H9 (cell line): ENCODE results near the gene GRID2. TPM values are rescaled to one million over a fixed set of nuclear protein-coding genes. Genes with fewer than 3 reads are reported as not detected.

Source experiments
- DNase-seq: peaks from one replicate; pipeline ENCODE4 v3.0.0-alpha.2; 2017
- H2AFZ ChIP-seq: one replicate; pipeline ENCODE4 v1.6.1; 2013; ENCODE audit warnings: mild to moderate bottlenecking, low read length, control low read depth, moderate library complexity
- H2AK5ac ChIP-seq: 2 replicates; pipeline ENCODE4 v1.6.1; 2013; ENCODE audit warnings: low read length, control low read depth, mixed read lengths; ENCODE audit not compliant: insufficient read length
- H2BK120ac ChIP-seq: one replicate; pipeline ENCODE4 v1.6.1; 2013; ENCODE audit warnings: low read depth, mild to moderate bottlenecking, low read length, control low read depth, inconsistent platforms; ENCODE audit not compliant: poor library complexity, severe bottlenecking
- H2BK12ac ChIP-seq: 2 replicates; pipeline ENCODE4 v1.6.1; 2013; ENCODE audit warnings: low read length, control low read depth, mixed read lengths, low read depth; ENCODE audit not compliant: insufficient read length
- H2BK15ac ChIP-seq: 2 replicates; pipeline ENCODE4 v1.6.1; 2013; ENCODE audit warnings: low read depth, low read length, control low read depth
- H2BK20ac ChIP-seq: one replicate; pipeline ENCODE4 v1.6.1; 2013; ENCODE audit warnings: low read depth, mild to moderate bottlenecking, low read length, control low read depth, inconsistent platforms; ENCODE audit not compliant: poor library complexity, severe bottlenecking
- H2BK5ac ChIP-seq: 2 replicates; pipeline ENCODE4 v1.6.1; 2013; ENCODE audit warnings: low read length, control low read depth, mixed read lengths; ENCODE audit not compliant: insufficient read length
- H3K14ac ChIP-seq: 2 replicates; pipeline ENCODE4 v1.6.1; 2013; ENCODE audit warnings: low read length, control low read depth; ENCODE audit not compliant: insufficient read depth
- H3K18ac ChIP-seq: 2 replicates; pipeline ENCODE4 v1.6.1; 2013; ENCODE audit warnings: low read depth, mild to moderate bottlenecking, mixed read lengths, low read length, control low read depth; ENCODE audit not compliant: insufficient read length
- H3K23ac ChIP-seq: 2 replicates; pipeline ENCODE4 v1.6.1; 2013; ENCODE audit warnings: low read length, control low read depth, mixed read lengths, low read depth; ENCODE audit not compliant: insufficient read length
- H3K23me2 ChIP-seq: 2 replicates; pipeline ENCODE4 v1.6.1; 2013; ENCODE audit warnings: low read depth, mild to moderate bottlenecking, mixed read lengths, low read length, control low read depth; ENCODE audit not compliant: insufficient read length, poor library complexity, severe bottlenecking
- H3K27ac ChIP-seq: 2 replicates; pipeline ENCODE4 v1.5.1; 2013; ENCODE audit warnings: low read length, control low read depth, mixed read lengths, low read depth; ENCODE audit not compliant: insufficient read length
- H3K27me3 ChIP-seq: 2 replicates; pipeline ENCODE4 v1.6.1; 2013; ENCODE audit warnings: low read length, control low read depth, inconsistent platforms; ENCODE audit not compliant: insufficient read depth
- H3K4ac ChIP-seq: 2 replicates; pipeline ENCODE4 v1.6.1; 2013; ENCODE audit warnings: low read depth, mild to moderate bottlenecking, control low read depth, inconsistent platforms, low read length, moderate library complexity
- H3K4me1 ChIP-seq: 2 replicates; pipeline ENCODE4 v1.6.1; 2013; ENCODE audit warnings: low read length, control low read depth, inconsistent platforms; ENCODE audit not compliant: insufficient read depth
- H3K4me2 ChIP-seq: 2 replicates; pipeline ENCODE4 v1.6.1; 2013; ENCODE audit warnings: low read length, control low read depth, mixed read lengths; ENCODE audit not compliant: insufficient read length, insufficient read depth
- H3K56ac ChIP-seq: 2 replicates; pipeline ENCODE4 v1.6.1; 2013; ENCODE audit warnings: low read depth, mild to moderate bottlenecking, mixed read lengths, low read length, control low read depth; ENCODE audit not compliant: insufficient read length
- H3K79me1 ChIP-seq: 2 replicates; pipeline ENCODE4 v1.6.1; 2013; ENCODE audit warnings: low read depth, mild to moderate bottlenecking, moderate library complexity, low read length, control low read depth, inconsistent platforms; ENCODE audit not compliant: insufficient read depth, poor library complexity, severe bottlenecking
- H3K79me2 ChIP-seq: 2 replicates; pipeline ENCODE4 v1.6.1; 2013; ENCODE audit warnings: low read length, control low read depth, inconsistent platforms; ENCODE audit not compliant: insufficient read depth
- H3K9ac ChIP-seq: 2 replicates; pipeline ENCODE4 v1.6.1; 2013; ENCODE audit warnings: low read length, control low read depth, mixed read lengths; ENCODE audit not compliant: insufficient read length; ENCODE audit errors: extremely low read depth
- H3K9me3 ChIP-seq: one replicate; pipeline ENCODE4 v1.6.1; 2013; ENCODE audit warnings: low read depth, low read length, inconsistent platforms; ENCODE audit not compliant: control insufficient read depth
- H3T11ph ChIP-seq: one replicate; pipeline ENCODE4 v1.6.1; 2013; ENCODE audit warnings: mild to moderate bottlenecking, low read length, control low read depth, inconsistent platforms
- H4K20me1 ChIP-seq: one replicate; pipeline ENCODE4 v1.6.1; 2013; ENCODE audit not compliant: control insufficient read depth, insufficient read length, insufficient read depth
- H4K5ac ChIP-seq: 2 replicates; pipeline ENCODE4 v1.6.1; 2013; ENCODE audit warnings: low read depth, mild to moderate bottlenecking, mixed read lengths, low read length, control low read depth; ENCODE audit not compliant: insufficient read length
- H4K8ac ChIP-seq: replicated peaks from 2 replicates; pipeline ENCODE4 v1.6.1; 2013; ENCODE audit warnings: low read length, control low read depth, mixed read lengths, low read depth; ENCODE audit not compliant: insufficient read length
- H4K91ac ChIP-seq: 2 replicates; pipeline ENCODE4 v1.6.1; 2013; ENCODE audit warnings: low read depth, mild to moderate bottlenecking, moderate library complexity, mixed read lengths, low read length, control low read depth; ENCODE audit not compliant: insufficient read length
- H3K27ac Mint-ChIP-seq, 3 experiments: 2 replicates in 2 of 3; 3 replicates in 1 of 3; pipeline ENCODE4 v1.8.0; 2020 to 2021; ENCODE audit warnings: mixed read lengths in 3 of 3, mild to moderate bottlenecking in 1 of 3, moderate library complexity in 1 of 3
- H3K27me3 Mint-ChIP-seq: 2 replicates; pipeline ENCODE4 v1.8.0; 2021; ENCODE audit warnings: low read depth, mild to moderate bottlenecking, moderate library complexity, mixed read lengths
- H3K36me3 Mint-ChIP-seq, 3 experiments: 2 replicates in 2 of 3; 3 replicates in 1 of 3; pipeline ENCODE4 v1.8.0; 2020 to 2021; ENCODE audit warnings: low read depth in 3 of 3, mixed read lengths in 3 of 3; ENCODE audit not compliant: insufficient read depth in 1 of 3
- H3K4me1 Mint-ChIP-seq, 2 experiments: 2 replicates each; pipeline ENCODE4 v1.8.0; 2020; ENCODE audit warnings: mixed read lengths in 2 of 2
- H3K4me3 Mint-ChIP-seq, 2 experiments: 2 replicates in 1 of 2; 3 replicates in 1 of 2; pipeline ENCODE4 v1.8.0; 2020 to 2021; ENCODE audit warnings: mild to moderate bottlenecking in 2 of 2, mixed read lengths in 2 of 2, moderate library complexity in 1 of 2
- H3K9me3 Mint-ChIP-seq, 2 experiments: 2 replicates in 1 of 2; 3 replicates in 1 of 2; pipeline ENCODE4 v1.8.0; 2020; ENCODE audit warnings: mild to moderate bottlenecking in 2 of 2, mixed read lengths in 2 of 2, moderate library complexity in 1 of 2
- CTCF ChIP-seq: fragments of 200-600 bp; sonication (generic); conservative IDR thresholded peaks from 3 replicates; pipeline ENCODE4 v1.8.0; 2021; ENCODE audit warnings: antibody characterized with exemption, mild to moderate bottlenecking
- WGBS: extraction: QIAGEN DNeasy Blood & Tissue Kit; methylation state at CpG from one replicate; pipeline ENCODE4 v1.1.7; 2013; ENCODE audit warnings: missing lambda C conversion rate, low lambda C conversion rate, mixed read lengths; ENCODE audit not compliant: insufficient read length; ENCODE audit errors: extremely low coverage; 5-methylcytosine and 5-hydroxymethylcytosine counted together
- total RNA-seq: library from RNA; stranded (reverse); gene quantifications from 2 replicates; pipeline ENCODE4 v1.2.1, GENCODE V29; 2021

Gene GRID2
- total RNA-seq, 1 experiment from 2014 or later, result 21.8 TPM

GRCh38 chr4:93658443-93658842 lies 1354.7 kb downstream of the GRID2 start:
- H3K56ac ChIP-seq, result no peak overlapping the region
- H2BK20ac ChIP-seq, result no peak overlapping the region
- H3K27me3 ChIP-seq, result no peaks in the 10 kb centered on the region
- H3K27ac Mint-ChIP-seq, result no peak overlapping the region
- no peaks in the 10 kb centered on the region for H3K79me2 ChIP-seq
- no peak overlapping the region for H4K5ac ChIP-seq
- H2AK5ac ChIP-seq, result no peak overlapping the region
- no peak overlapping the region for H3K4ac ChIP-seq
- TF ChIP-seq CTCF, result no peak
- no peak overlapping the region for H3T11ph ChIP-seq
- H3K9ac ChIP-seq, result no peak overlapping the region
- no peaks in the 10 kb centered on the region for H3K9me3 Mint-ChIP-seq
- no peak overlapping the region for H3K4me2 ChIP-seq
- no peak overlapping the region for H2AFZ ChIP-seq
- no peak overlapping the region for H4K8ac ChIP-seq
- H3K14ac ChIP-seq, result no peak overlapping the region
- no peaks in the 10 kb centered on the region for H3K27me3 Mint-ChIP-seq
- no peak overlapping the region for H2BK15ac ChIP-seq
- H2BK12ac ChIP-seq, result no peak overlapping the region
- H3K23ac ChIP-seq, result no peak overlapping the region
- no peaks in the 10 kb centered on the region for H3K36me3 Mint-ChIP-seq
- no peaks in the 10 kb centered on the region for H3K23me2 ChIP-seq
- H2BK120ac ChIP-seq, result no peak overlapping the region
- H3K4me3 Mint-ChIP-seq, result no peak overlapping the region
- no peak for DNase-seq
- peaks cover 10 to 16% of the 10 kb centered on the region in 2 experiments; a peak in 3 of 4 replicates for H3K4me1 Mint-ChIP-seq
- H4K91ac ChIP-seq, result no peak overlapping the region
- no CpG with 5 or more reads among the region's 3 CpGs for WGBS
- H3K79me1 ChIP-seq, result no peaks in the 10 kb centered on the region
- peaks cover 3% of the 10 kb centered on the region; the same call in 1 of the 2 replicates for H3K4me1 ChIP-seq
- no peak overlapping the region for H2BK5ac ChIP-seq
- H3K9me3 ChIP-seq, result no peaks in the 10 kb centered on the region
- H4K20me1 ChIP-seq, result no peaks in the 10 kb centered on the region
- no peak overlapping the region for H3K27ac ChIP-seq
- H3K18ac ChIP-seq, result no peak overlapping the region
